Upper lobe of left lung (tissue), 6 donors: ENCODE results near the gene HEATR5A. TPM values are rescaled to one million over a fixed set of nuclear protein-coding genes. Genes with fewer than 3 reads are reported as not detected.

Source experiments
- ATAC-seq, 2 donors: fragments of 200-7000 bp; cut with Tn5 transposase; one replicate each; pipeline ENCODE4 v1.9.1; 2022; ENCODE audit warnings: mild to moderate bottlenecking in 2 of 2, moderate library complexity in 2 of 2; ENCODE audit not compliant: low FRiP score in 2 of 2
- DNase-seq, 2 donors: peaks; one replicate each; pipeline ENCODE4 v3.0.0-alpha.2; 2019 to 2020
- H3K27ac ChIP-seq, 4 donors: fragments of 200-600 bp; sonication (generic); one replicate each; pipeline ENCODE4 v1.5.1; 2016 to 2019
- H3K27me3 ChIP-seq, 4 donors: fragments of 200-600 bp; sonication (generic); one replicate each; pipeline ENCODE4 v1.5.1; 2017 to 2019
- H3K36me3 ChIP-seq, 4 donors: fragments of 200-600 bp; sonication (generic); one replicate each; pipeline ENCODE4 v1.5.1; 2016 to 2019
- H3K4me1 ChIP-seq, 4 donors: fragments of 200-600 bp; sonication (generic); one replicate each; pipeline ENCODE4 v1.5.1; 2018 to 2019
- H3K4me3 ChIP-seq, 4 donors: fragments of 200-600 bp; sonication (generic); one replicate each; pipeline ENCODE4 v1.5.1; 2017 to 2019; ENCODE audit warnings: mild to moderate bottlenecking in 2 of 4, moderate library complexity in 1 of 4
- H3K9me3 ChIP-seq, 4 donors: fragments of 200-600 bp; sonication (generic); one replicate each; pipeline ENCODE4 v1.5.1; 2018 to 2019
- EP300 ChIP-seq, 4 donors: sonication (generic); formaldehyde crosslinking; IDR thresholded peaks; one replicate each; pipeline ENCODE4 v1.5.1; 2017; ENCODE audit warnings: antibody characterized with exemption in 4 of 4, control low read depth in 2 of 4
- POLR2A ChIP-seq, 4 donors: fragments of 450-650 bp; IDR thresholded peaks; one replicate each; pipeline ENCODE4 v1.5.1; 2016 to 2017; ENCODE audit warnings: antibody characterized with exemption in 4 of 4, mild to moderate bottlenecking in 2 of 4
- POLR2AphosphoS5 ChIP-seq, 2 donors: sonication (generic); formaldehyde crosslinking; IDR thresholded peaks; one replicate each; pipeline ENCODE4 v1.5.1; 2017; ENCODE audit warnings: antibody characterized with exemption in 2 of 2
- WGBS, 2 donors: methylation state at CpG; one replicate each; pipeline ENCODE4 v1.1.5; 2017 to 2018; 5-methylcytosine and 5-hydroxymethylcytosine counted together
- total RNA-seq, 6 donors: library from RNA; depleted of rRNA in 4 of 6; stranded (reverse); fragments of >200 nt in 4 of 6; gene quantifications; one replicate each; pipeline versions ENCODE4 v1.1.0 to v1.2.1, GENCODE V29; 2016 to 2021
- TF ChIP-seq, protein P1 (sequence below), 6 experiments: fragments of 450-650 bp in 4 of 6; fragments of 200-600 bp in 2 of 6; sonication (generic) in 2 of 6; IDR thresholded peaks; one replicate each; pipeline ENCODE4 v1.5.1; 2016 to 2019; ENCODE audit warnings: antibody characterized with exemption in 6 of 6
- donor health status: DM: no; HTN: no; CAD: no; lungs with moderate emphysema.
- donor health status: DM: no; HTN: yes; CAD: no; lungs with severe emphysema.

HEATR5A gene
- total RNA-seq, 6 donors from 2014 or later, result 19.6 to 66.0 (median 39.3) TPM

DNA sequence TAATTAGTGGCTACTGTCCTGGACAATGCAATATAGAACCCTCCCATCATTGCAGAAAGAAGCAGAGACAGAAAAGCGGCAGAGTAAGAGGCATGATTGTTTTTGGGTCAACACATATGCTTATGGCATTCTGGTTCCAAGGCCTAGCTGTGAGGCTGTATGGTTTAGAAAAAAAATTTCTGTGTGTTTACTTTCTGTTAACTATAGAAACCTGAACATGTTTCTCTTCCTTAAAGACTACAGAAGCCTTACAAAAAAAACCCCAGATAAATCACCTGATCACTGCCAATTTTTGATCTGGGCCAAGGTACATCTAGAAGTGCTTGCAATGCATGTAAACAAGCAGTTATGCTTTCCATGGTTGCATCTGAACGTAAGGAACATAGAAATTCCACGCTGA lies 112.7 kb downstream of the HEATR5A start:
- ATAC-seq (no peak), DNase-seq (no peak)
- Histone ChIP-seq H3K36me3 (peaks cover 8 to 80% (median 46%) of the 10 kb centered on the region in 4 donors), H3K4me3 (no peak overlapping the region), H3K9me3 (no peaks in the 10 kb centered on the region), H3K27me3 (no peaks in the 10 kb centered on the region), H3K27ac (no peak overlapping the region), H3K4me1 (peaks cover 0 to 5% (median 0%) of the 10 kb centered on the region in 4 donors)
- TF ChIP-seq POLR2A (IDR thresholded peaks at IDR 0.05), result no peak
- no peak for TF ChIP-seq POLR2AphosphoS5 (IDR thresholded peaks at IDR 0.05)
- TF ChIP-seq, protein P1, sequence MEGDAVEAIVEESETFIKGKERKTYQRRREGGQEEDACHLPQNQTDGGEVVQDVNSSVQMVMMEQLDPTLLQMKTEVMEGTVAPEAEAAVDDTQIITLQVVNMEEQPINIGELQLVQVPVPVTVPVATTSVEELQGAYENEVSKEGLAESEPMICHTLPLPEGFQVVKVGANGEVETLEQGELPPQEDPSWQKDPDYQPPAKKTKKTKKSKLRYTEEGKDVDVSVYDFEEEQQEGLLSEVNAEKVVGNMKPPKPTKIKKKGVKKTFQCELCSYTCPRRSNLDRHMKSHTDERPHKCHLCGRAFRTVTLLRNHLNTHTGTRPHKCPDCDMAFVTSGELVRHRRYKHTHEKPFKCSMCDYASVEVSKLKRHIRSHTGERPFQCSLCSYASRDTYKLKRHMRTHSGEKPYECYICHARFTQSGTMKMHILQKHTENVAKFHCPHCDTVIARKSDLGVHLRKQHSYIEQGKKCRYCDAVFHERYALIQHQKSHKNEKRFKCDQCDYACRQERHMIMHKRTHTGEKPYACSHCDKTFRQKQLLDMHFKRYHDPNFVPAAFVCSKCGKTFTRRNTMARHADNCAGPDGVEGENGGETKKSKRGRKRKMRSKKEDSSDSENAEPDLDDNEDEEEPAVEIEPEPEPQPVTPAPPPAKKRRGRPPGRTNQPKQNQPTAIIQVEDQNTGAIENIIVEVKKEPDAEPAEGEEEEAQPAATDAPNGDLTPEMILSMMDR (IDR thresholded peaks at IDR 0.05), result no peak
- no peak for TF ChIP-seq EP300 (IDR thresholded peaks at IDR 0.05)
- WGBS, 2 donors, result 94 to 96% methylated on average over 3 of the region's 3 CpGs

DNA sequence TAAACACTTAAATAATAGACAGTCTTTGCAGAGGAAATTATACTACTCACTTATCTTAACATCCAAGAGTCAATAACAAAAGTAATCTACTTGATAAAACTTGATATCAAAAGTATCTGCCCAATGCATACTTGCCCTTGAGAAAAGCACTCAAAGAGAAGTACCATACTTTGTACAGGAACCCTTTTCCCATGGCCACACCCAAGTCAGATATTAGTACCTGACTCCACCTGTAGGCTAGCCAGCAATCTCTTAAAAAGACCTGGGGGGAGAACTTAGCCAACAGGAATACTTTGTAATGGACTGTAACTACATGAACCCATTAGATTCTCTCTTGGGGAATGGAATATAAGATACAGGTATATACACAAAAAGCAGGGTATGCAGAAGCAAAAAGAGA lies 113.2 kb downstream of the HEATR5A start:
- Histone ChIP-seq H3K36me3 (peaks cover 8 to 80% (median 42%) of the 10 kb centered on the region in 4 donors), H3K27me3 (no peaks in the 10 kb centered on the region), H3K4me1 (peaks cover 0 to 5% (median 0%) of the 10 kb centered on the region in 4 donors), H3K9me3 (no peaks in the 10 kb centered on the region), H3K4me3 (no peak overlapping the region), H3K27ac (no peak overlapping the region)
- peak in 1 of 2 donors; percentile 28 for DNase-seq
- no peak for TF ChIP-seq POLR2A (IDR thresholded peaks at IDR 0.05)
- TF ChIP-seq, protein P1 (IDR thresholded peaks at IDR 0.05), result peak in 3 of 6 experiments; percentile 28 to 38 (median 35)
- ATAC-seq, result peak; percentile 32 to 66

DNA sequence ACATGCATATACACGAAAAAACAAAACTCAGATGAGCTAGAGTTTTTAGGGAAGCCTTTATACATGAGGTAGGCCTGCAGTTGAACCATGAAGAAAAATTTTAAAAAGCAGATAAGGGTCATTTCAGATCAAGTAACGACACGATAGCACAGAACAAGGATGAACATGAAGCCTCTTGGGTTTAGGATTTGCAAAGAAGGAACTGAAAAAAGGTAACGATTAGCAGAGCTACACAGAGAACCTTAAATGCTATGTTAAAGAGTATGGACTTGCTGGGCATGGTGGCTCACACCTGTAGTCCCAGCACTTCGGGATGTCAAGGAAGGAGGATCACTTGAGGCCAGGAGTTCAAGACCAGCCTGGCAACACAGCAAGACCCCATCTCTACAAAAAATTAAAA lies 116.7 kb downstream of the HEATR5A start:
- DNase-seq, result no peak
- Histone ChIP-seq H3K9me3 (no peaks in the 10 kb centered on the region), H3K4me1 (peaks cover 0 to 5% (median 0%) of the 10 kb centered on the region in 4 donors), H3K27me3 (no peaks in the 10 kb centered on the region), H3K36me3 (peaks cover 9 to 90% (median 45%) of the 10 kb centered on the region in 4 donors), H3K27ac (no peak overlapping the region), H3K4me3 (no peak overlapping the region)
- TF ChIP-seq, protein P1 (IDR thresholded peaks at IDR 0.05), result no peak
- TF ChIP-seq POLR2A (IDR thresholded peaks at IDR 0.05) (no peak), EP300 (IDR thresholded peaks at IDR 0.05) (no peak), POLR2AphosphoS5 (IDR thresholded peaks at IDR 0.05) (no peak)
- no peak for ATAC-seq
- WGBS, 2 donors, result 92 to 97% methylated on average over 5 of the region's 5 CpGs

DNA sequence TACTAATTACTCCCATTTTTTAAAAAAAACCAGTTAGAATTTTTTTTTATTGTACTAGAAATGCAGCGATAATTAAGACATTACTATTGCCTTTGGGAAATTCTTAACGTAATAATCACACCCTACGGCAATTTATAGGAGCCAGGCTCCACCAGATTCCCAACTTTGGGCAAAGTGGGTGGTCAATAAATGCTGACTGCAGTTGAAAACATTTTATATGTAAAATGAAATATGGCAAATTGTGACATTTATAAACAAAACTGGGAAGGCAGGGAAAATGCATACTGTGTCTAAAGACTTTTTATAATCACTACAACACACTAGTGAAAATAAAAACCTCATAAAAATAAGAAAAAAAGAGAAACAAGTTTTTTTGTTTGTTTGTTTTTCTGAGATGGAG lies 119.5 kb downstream of the HEATR5A start:
- no peak for TF ChIP-seq EP300 (IDR thresholded peaks at IDR 0.05)
- TF ChIP-seq POLR2AphosphoS5 (IDR thresholded peaks at IDR 0.05), result no peak
- no peak for TF ChIP-seq POLR2A (IDR thresholded peaks at IDR 0.05)
- TF ChIP-seq, protein P1 (IDR thresholded peaks at IDR 0.05), result no peak
- ATAC-seq (no peak), DNase-seq (no peak)
- H3K36me3 ChIP-seq, result peaks cover 9 to 71% (median 32%) of the 10 kb centered on the region in 4 donors
- no peaks in the 10 kb centered on the region for H3K4me1 ChIP-seq
- H3K4me3 ChIP-seq, result no peak overlapping the region
- no peaks in the 10 kb centered on the region for H3K27me3 ChIP-seq
- H3K27ac ChIP-seq, result no peak overlapping the region
- no peaks in the 10 kb centered on the region for H3K9me3 ChIP-seq
- WGBS, 2 donors, result 97% methylated on average over 3 of the region's 3 CpGs

DNA sequence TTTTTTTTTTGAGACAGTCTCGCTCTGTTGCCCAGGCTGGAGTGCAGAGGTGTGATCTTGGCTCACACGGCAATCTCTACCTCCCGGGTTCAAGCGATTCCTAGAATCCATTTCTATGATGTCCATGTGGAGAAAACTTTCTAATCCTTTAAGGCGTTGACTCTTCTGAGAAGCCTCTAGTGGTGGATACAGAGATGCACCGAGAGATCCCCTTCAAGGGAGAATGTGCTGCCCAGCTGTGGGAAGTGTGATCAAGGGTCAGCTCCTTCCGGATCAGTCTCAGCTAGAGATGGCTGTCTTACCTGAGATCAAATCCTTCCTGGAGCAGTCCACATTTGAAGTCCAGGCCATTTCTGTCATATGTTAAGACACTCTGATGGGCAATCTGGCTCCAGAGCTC lies 120.1 kb downstream of the HEATR5A start:
- DNase-seq, result no peak
- Histone ChIP-seq H3K27me3 (no peaks in the 10 kb centered on the region), H3K9me3 (no peaks in the 10 kb centered on the region), H3K27ac (no peak overlapping the region), H3K4me1 (no peaks in the 10 kb centered on the region), H3K4me3 (no peak overlapping the region), H3K36me3 (peaks cover 9 to 65% (median 31%) of the 10 kb centered on the region in 4 donors)
- TF ChIP-seq EP300 (IDR thresholded peaks at IDR 0.05) (no peak), POLR2AphosphoS5 (IDR thresholded peaks at IDR 0.05) (no peak)
- ATAC-seq, result no peak
- WGBS, 2 donors, result 91 to 99% methylated on average over 7 of the region's 7 CpGs
